ENCODE measurements around the gene UMODL1. TPM values are rescaled to one million over a fixed set of nuclear protein-coding genes. Genes with fewer than 3 reads are reported as not detected.

The UMODL1 gene
- total and polyA plus RNA-seq, 4 experiments from 2014 or later: 0.08 to 1.1 (median 0.58) TPM; not detected in 1

DNA sequence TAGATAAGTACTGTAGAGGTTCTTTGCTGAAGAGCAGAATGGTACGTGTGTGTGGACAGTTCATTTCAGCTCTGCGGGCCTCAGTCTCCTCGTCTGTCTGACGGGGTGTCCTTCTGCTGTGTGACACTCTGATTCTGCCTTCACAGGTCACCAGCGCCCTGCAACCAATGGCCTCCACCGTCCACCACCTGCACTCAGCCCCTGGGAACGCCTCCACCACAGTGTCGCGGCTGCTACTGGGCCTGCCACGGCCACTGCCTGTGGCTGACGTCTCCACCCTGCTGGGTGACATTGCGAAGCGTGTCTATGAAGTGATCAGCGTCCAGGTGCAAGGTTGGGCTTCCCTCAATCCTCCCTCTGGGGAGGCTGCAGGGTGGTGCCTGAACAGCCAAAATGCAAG, 17.0 kb downstream of the UMODL1 start:
- H3K36me3 Mint-ChIP-seq: no peaks in the 10 kb centered on the region
- H3K27me3 Mint-ChIP-seq: peaks cover 4 to 7% of the 10 kb centered on the region in 2 donors
- H3K9me3 ChIP-seq (ENCODE audit: control insufficient read depth in 1 of 2, low read length in 2 of 2): no peaks in the 10 kb centered on the region
- no peak for DNase-seq
- intact Hi-C loops (cut with micrococcal nuclease): no loop called here
- H3K4me3 Mint-ChIP-seq: no peak overlapping the region
- peaks cover 0 to 3% (median 0%) of the 10 kb centered on the region in 8 donors for H3K9me3 Mint-ChIP-seq
- no peaks in the 10 kb centered on the region for H3K36me3 ChIP-seq (ENCODE audit: insufficient read depth, low read length)
- CTCF ChIA-PET (ENCODE audit: partially characterized antibody): no interaction called here
- peaks cover 9 to 26% (median 12%) of the 10 kb centered on the region in 4 donors for H3K4me1 Mint-ChIP-seq
- no peak overlapping the region for H3K27ac ChIP-seq (ENCODE audit: low read depth, low read length)
- H3K27me3 ChIP-seq (ENCODE audit: insufficient read depth, low read length): no peaks in the 10 kb centered on the region
- no peak overlapping the region for H3K4me3 ChIP-seq (ENCODE audit: low read length in 2 of 2)
- POLR2A ChIA-PET (ENCODE audit: partially characterized antibody): interaction anchor here (1.0 kb wide), 1 partner anchor 25 kb away, joined by 3 read pairs; no protein-coding TSS in a partner anchor
- no peak overlapping the region for H3K27ac Mint-ChIP-seq
- no peaks in the 10 kb centered on the region for H3K4me1 ChIP-seq (ENCODE audit: insufficient read depth, low read length)

DNA sequence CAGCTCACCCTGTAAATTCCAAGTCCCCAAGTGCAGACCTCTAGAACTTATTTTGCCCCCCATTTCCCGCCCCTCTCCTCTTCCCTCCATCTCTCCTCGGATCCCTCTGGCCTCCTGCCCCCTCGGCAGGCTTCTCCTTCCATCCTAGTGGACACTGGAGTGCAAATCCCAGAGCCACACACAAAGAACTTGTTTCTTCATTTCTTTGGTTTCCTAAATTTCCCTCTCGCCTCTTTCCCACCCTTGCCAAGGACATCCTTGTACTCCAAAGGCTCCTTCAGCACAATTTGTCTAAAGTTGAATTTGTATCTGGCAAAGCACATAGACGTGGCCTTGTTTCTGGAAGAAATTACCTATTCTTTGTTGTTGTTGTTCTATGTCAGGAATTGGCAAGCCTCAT, 17.5 kb downstream of the UMODL1 start:
- H3K27me3 Mint-ChIP-seq: peaks cover 4 to 7% of the 10 kb centered on the region in 2 donors
- POLR2A ChIA-PET (ENCODE audit: partially characterized antibody): interaction anchor here (1.0 kb wide), 1 partner anchor 26 kb away, joined by 3 read pairs; no protein-coding TSS in a partner anchor

DNA sequence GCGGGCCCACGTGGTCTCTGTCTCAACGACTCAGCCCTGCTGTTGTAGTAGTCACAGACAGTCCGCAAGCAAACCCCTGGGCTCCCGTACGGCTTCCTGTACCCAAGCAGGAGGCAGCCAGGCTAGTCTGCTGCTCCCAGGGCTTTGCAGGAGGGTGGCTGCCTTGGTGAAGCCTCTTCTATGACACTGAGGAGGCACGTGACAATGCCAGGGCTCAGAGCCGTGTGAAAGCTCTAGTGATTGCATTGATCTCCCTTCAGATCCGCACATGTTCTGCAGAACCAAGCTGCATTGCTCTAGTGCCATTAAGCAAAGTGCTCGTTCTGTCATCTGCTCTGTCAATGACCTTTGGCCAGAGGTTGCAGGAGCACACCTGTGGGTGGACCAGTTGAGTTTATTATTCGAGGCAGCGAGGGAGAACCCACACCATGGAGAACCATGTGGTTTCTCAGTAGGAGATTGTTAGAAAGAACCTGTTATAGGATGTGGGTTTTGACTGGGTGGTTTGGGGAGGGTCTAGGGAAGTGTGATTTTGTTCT, 18.0 kb downstream of the UMODL1 start:
- CTCF ChIA-PET (ENCODE audit: partially characterized antibody): no interaction called here
- intact Hi-C loops (cut with micrococcal nuclease): no loop called here
- Histone ChIP-seq H3K27me3 (ENCODE audit: insufficient read depth, low read length) (no peaks in the 10 kb centered on the region), H3K4me1 (ENCODE audit: insufficient read depth, low read length) (no peaks in the 10 kb centered on the region), H3K36me3 (ENCODE audit: insufficient read depth, low read length) (no peaks in the 10 kb centered on the region), H3K4me3 (ENCODE audit: low read length in 2 of 2) (no peak overlapping the region), H3K27ac (ENCODE audit: low read depth, low read length) (no peak overlapping the region), H3K9me3 (ENCODE audit: control insufficient read depth in 1 of 2, low read length in 2 of 2) (no peaks in the 10 kb centered on the region)
- Mint-ChIP-seq H3K4me1 (peaks cover 9 to 26% (median 12%) of the 10 kb centered on the region in 4 donors), H3K27ac (peak overlapping the region in 5 of 7 donors; percentile 2 to 66 (median 29)), H3K36me3 (no peaks in the 10 kb centered on the region), H3K4me3 (peak overlapping the region in 5 of 8 donors; percentile 2 to 81 (median 41)), H3K27me3 (peaks cover 4 to 9% of the 10 kb centered on the region in 2 donors), H3K9me3 (peaks cover 0 to 3% (median 0%) of the 10 kb centered on the region in 8 donors)
- POLR2A ChIA-PET (ENCODE audit: partially characterized antibody): interaction anchor here (0.6 kb wide), 1 partner anchor 25 kb away, joined by 3 read pairs; no protein-coding TSS in a partner anchor
- DNase-seq: peak in 4 of 5 donors; percentile 15 to 26 (median 20)

More for the DNA sequence above, 17.5 kb downstream of the UMODL1 start:
- H3K9me3 ChIP-seq (ENCODE audit: control insufficient read depth in 1 of 2, low read length in 2 of 2): no peaks in the 10 kb centered on the region
- Mint-ChIP-seq H3K4me1 (peaks cover 9 to 26% (median 12%) of the 10 kb centered on the region in 4 donors), H3K36me3 (no peaks in the 10 kb centered on the region), H3K27ac (peak overlapping the region in 3 of 7 donors; percentile 43 to 66 (median 53)), H3K9me3 (peaks cover 0 to 3% (median 0%) of the 10 kb centered on the region in 8 donors), H3K4me3 (peak overlapping the region in 2 of 8 donors; percentile 9 to 77)
- no peak overlapping the region for H3K4me3 ChIP-seq (ENCODE audit: low read length in 2 of 2)
- H3K4me1 ChIP-seq (ENCODE audit: insufficient read depth, low read length): no peaks in the 10 kb centered on the region
- intact Hi-C loops (cut with micrococcal nuclease): no loop called here
- H3K27ac ChIP-seq (ENCODE audit: low read depth, low read length): no peak overlapping the region
- CTCF ChIA-PET (ENCODE audit: partially characterized antibody): no interaction called here
- no peaks in the 10 kb centered on the region for H3K27me3 ChIP-seq (ENCODE audit: insufficient read depth, low read length)
- DNase-seq: no peak
- no peaks in the 10 kb centered on the region for H3K36me3 ChIP-seq (ENCODE audit: insufficient read depth, low read length)

DNA sequence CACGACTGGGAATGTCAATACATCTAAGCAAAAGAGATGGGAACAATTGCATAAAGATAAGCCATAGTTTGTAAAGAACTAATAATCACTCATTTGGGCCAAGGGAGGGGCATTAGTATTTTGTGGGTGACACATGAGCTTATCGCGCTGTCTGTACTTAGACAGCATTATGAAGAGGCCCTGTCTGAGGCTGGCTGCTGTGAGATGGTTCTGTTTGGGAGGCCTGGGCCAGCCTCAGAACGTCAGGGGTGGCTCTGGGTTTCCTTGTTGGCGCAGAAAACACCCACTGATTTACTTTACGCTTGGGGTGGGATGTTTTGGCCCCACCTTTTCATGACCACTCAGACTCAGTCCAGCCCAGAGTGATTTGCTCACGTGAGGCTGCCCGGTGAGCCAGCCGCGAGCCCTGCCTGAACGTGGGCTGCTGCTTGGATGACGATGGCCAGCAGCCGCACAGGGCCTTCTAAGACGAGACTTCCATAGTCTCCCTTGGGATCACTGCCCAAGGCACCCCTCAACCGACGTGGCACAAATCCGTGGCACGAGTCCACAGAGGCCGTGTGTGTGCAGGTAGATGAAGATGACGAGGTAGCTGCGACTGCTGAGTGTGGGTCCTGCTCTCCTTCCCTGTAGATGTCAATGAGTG, 18.7 kb downstream of the UMODL1 start:
- peak overlapping the region in 4 of 8 donors; percentile 2 to 81 (median 59) for H3K4me3 Mint-ChIP-seq
- no peaks in the 10 kb centered on the region for H3K36me3 Mint-ChIP-seq
- H3K9me3 Mint-ChIP-seq: peaks cover 0 to 3% (median 0%) of the 10 kb centered on the region in 8 donors
- POLR2A ChIA-PET (ENCODE audit: partially characterized antibody): interaction anchor here (0.6 kb wide), 1 partner anchor 26 kb away, joined by 3 read pairs; no protein-coding TSS in a partner anchor
- H3K27ac Mint-ChIP-seq: peak overlapping the region in 5 of 7 donors; percentile 2 to 64 (median 29)
- peaks cover 4 to 9% of the 10 kb centered on the region in 2 donors for H3K27me3 Mint-ChIP-seq
- no peak for DNase-seq
- Histone ChIP-seq H3K27ac (ENCODE audit: low read depth, low read length) (no peak overlapping the region), H3K4me1 (ENCODE audit: insufficient read depth, low read length) (no peaks in the 10 kb centered on the region), H3K36me3 (ENCODE audit: insufficient read depth, low read length) (no peaks in the 10 kb centered on the region), H3K4me3 (ENCODE audit: low read length in 2 of 2) (no peak overlapping the region), H3K27me3 (ENCODE audit: insufficient read depth, low read length) (no peaks in the 10 kb centered on the region), H3K9me3 (ENCODE audit: control insufficient read depth in 1 of 2, low read length in 2 of 2) (no peaks in the 10 kb centered on the region)
- CTCF ChIA-PET (ENCODE audit: partially characterized antibody): no interaction called here
- H3K4me1 Mint-ChIP-seq: peaks cover 9 to 26% (median 12%) of the 10 kb centered on the region in 4 donors
- intact Hi-C loops (cut with micrococcal nuclease): no loop called here

DNA sequence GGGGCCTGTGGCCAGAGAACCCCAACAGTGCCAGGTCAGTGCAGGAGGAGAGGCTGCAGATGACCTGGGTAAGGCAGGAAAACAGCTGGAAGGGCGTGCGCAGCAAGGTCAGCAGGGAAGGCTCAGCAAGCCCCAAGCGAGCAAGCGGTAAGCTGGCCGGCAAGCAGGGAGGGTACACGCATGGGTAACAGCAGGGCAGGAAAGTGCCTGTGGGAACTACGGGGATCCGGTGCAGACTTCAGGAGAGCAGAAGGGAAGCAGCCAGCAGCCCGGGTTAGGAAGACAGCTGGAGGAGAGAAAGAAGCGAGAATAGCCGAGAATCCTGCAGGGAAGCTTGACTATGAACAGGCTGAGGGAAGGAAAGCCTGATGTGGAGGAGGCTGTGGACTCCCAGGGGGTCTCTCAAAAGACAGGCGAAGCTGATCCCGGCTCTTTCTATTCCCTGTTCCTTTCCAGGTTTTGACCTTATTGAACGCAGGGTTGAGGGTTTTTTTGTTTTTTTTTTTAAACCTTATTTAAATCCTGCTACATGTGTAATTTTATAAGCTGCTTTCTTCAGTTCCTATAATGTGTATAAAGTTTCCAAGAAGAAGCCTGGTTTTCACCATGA, 20.9 kb downstream of the UMODL1 start:
- H3K27me3 ChIP-seq (ENCODE audit: insufficient read depth, low read length): no peaks in the 10 kb centered on the region
- H3K9me3 ChIP-seq (ENCODE audit: control insufficient read depth in 1 of 2, low read length in 2 of 2): no peaks in the 10 kb centered on the region
- H3K4me3 ChIP-seq (ENCODE audit: low read length in 2 of 2): no peak overlapping the region
- peaks cover 9 to 26% (median 12%) of the 10 kb centered on the region in 4 donors for H3K4me1 Mint-ChIP-seq
- peaks cover 4 to 11% of the 10 kb centered on the region in 2 donors for H3K27me3 Mint-ChIP-seq
- ChIA-PET CTCF (ENCODE audit: partially characterized antibody) (interaction anchor here (0.7 to 1.6 kb wide), 3 partner anchors 10 to 29 kb away, joined by 3 to 6 read pairs (median 5); no protein-coding TSS in a partner anchor), POLR2A (ENCODE audit: partially characterized antibody) (interaction anchor here (1.1 kb wide), 1 partner anchor 29 kb away, joined by 4 read pairs; no protein-coding TSS in a partner anchor)
- H3K36me3 Mint-ChIP-seq: no peaks in the 10 kb centered on the region
- no peak overlapping the region for H3K4me3 Mint-ChIP-seq
- peaks cover 0 to 9% (median 4%) of the 10 kb centered on the region in 8 donors for H3K9me3 Mint-ChIP-seq
- intact Hi-C loops (cut with micrococcal nuclease): no loop called here
- no peak overlapping the region for H3K27ac ChIP-seq (ENCODE audit: low read depth, low read length)
- DNase-seq: no peak
- no peaks in the 10 kb centered on the region for H3K4me1 ChIP-seq (ENCODE audit: insufficient read depth, low read length)
- H3K27ac Mint-ChIP-seq: no peak overlapping the region
- H3K36me3 ChIP-seq (ENCODE audit: insufficient read depth, low read length): no peaks in the 10 kb centered on the region

DNA sequence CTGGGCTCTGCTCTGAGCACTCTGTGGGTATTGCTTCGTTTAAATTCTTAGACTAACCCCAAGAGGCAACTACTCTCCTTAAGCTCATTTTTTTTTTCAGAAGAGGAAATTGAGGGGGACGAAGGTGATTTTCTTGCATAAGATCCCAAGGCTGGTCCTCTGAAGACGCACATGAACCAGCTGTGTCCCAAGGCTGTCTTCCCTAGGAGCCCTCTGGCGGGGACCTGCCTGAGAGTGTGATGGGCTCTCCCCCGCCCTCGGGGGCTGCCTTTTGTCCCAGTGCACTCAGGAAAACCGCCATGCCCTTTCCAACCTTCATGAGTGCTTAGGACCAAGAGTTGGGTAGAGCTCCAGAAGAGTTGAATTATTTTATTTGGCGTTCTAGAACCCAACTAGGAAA, 21.7 kb downstream of the UMODL1 start:
- POLR2A ChIA-PET (ENCODE audit: partially characterized antibody): interaction anchor here (1.1 kb wide), 1 partner anchor 30 kb away, joined by 4 read pairs; no protein-coding TSS in a partner anchor

More for the DNA sequence above, 21.7 kb downstream of the UMODL1 start:
- peaks cover 4 to 11% of the 10 kb centered on the region in 2 donors for H3K27me3 Mint-ChIP-seq
- H3K4me3 ChIP-seq (ENCODE audit: low read length in 2 of 2): no peak overlapping the region
- no peak overlapping the region for H3K27ac Mint-ChIP-seq
- DNase-seq: no peak
- peaks cover 0 to 9% (median 4%) of the 10 kb centered on the region in 8 donors for H3K9me3 Mint-ChIP-seq
- H3K36me3 Mint-ChIP-seq: no peaks in the 10 kb centered on the region
- H3K27me3 ChIP-seq (ENCODE audit: insufficient read depth, low read length): no peaks in the 10 kb centered on the region
- no peaks in the 10 kb centered on the region for H3K4me1 ChIP-seq (ENCODE audit: insufficient read depth, low read length)
- no peak overlapping the region for H3K27ac ChIP-seq (ENCODE audit: low read depth, low read length)
- CTCF ChIA-PET (ENCODE audit: partially characterized antibody): interaction anchor here (1.4 to 1.6 kb wide), 2 partner anchors 9 to 15 kb away, joined by 5 to 6 read pairs; no protein-coding TSS in a partner anchor
- H3K36me3 ChIP-seq (ENCODE audit: insufficient read depth, low read length): no peaks in the 10 kb centered on the region
- intact Hi-C loops (cut with micrococcal nuclease): no loop called here
- peaks cover 9 to 26% (median 12%) of the 10 kb centered on the region in 4 donors for H3K4me1 Mint-ChIP-seq
- H3K9me3 ChIP-seq (ENCODE audit: control insufficient read depth in 1 of 2, low read length in 2 of 2): no peaks in the 10 kb centered on the region
- no peak overlapping the region for H3K4me3 Mint-ChIP-seq

Data from CD4-positive, alpha-beta memory T cell (primary cell).